ENCODE data around the gene DQX1. TPM values are rescaled to one million over a fixed set of nuclear protein-coding genes. Genes with fewer than 3 reads are reported as not detected.

The DQX1 gene
- total and polyA plus RNA-seq, 9 of the 15 experiments (the other 6 are each of a cell fraction or from before 2014, with no cell fraction given), result 0.04 to 0.38 (median 0.18) TPM; not detected in 1

DNA sequence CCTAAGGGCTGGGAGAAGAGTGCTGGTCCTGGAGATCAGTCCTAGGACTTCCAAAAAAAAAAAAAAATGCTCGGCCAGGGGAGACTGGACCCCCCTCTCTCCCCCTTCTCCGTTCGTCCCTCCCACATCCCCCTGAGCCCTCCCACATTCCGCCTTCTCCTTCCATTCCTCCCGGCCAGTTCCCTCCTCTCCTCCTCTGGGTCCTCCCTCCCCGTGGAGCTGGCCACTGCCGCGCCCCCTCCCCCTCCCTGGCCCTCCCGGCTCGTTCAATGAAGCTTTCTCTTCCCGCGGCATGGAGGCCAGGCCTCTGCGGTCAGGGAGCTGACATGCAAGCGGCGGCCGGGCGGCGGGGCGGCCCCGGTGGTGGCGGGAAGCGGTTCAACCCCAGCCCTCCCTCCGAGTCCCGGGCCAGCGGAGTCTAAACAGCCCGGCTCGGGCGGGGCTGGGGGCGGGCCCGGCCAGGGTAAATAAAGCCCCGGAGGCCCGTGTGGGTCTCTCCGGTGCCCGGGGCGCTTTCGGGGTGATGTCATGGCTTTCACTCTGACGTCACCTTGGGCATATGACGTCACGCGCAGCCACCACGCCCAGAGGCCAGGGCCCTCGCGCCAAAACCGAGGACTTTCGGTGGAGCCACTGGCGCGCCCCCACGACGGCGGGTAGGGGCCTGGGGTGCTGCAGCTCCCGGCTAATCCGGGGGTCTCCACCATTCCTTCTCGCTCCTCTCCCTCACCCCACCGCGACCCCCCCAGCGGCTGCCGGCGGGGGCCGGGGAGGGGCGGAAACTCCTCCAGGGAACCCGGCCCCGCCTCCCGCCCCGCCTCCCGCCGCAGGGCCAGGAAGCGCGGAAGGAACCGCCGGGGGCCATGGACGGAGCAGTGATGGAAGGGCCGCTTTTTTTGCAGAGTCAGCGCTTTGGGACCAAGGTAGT, 28.1 kb upstream of the DQX1 start, which contains the start of the genes DOK1 and LOXL3 (continued):
- TF ChIP-seq KDM5B (IDR thresholded peaks at IDR 0.05; ENCODE audit: insufficient replicate concordance, low read depth, low read length) (peak; percentile 21), PHF8 (IDR thresholded peaks at IDR 0.05; ENCODE audit: borderline replicate concordance, low read length) (peak; percentile 50; the same call in 1 of the 2 replicates), CREB1 (IDR thresholded peaks at IDR 0.05) (peak; percentile 100), CREB1 (CRISPR knock-in tag; IDR thresholded peaks at IDR 0.05) (peak; percentile 98), SMAD4 (CRISPR knock-in tag; conservative IDR thresholded peaks at IDR 0.05) (peak; percentile 48), MAFG (tag; conservative IDR thresholded peaks at IDR 0.05) (peak; percentile 99), NCOA2 (IDR thresholded peaks at IDR 0.05; ENCODE audit: partially characterized antibody in 2 of 2) (no peak), RBM25 (IDR thresholded peaks at IDR 0.05; ENCODE audit: low read depth, low read length, severe bottlenecking) (no peak), MCM7 (IDR thresholded peaks at IDR 0.05) (no peak), CBFA2T2 (conservative IDR thresholded peaks at IDR 0.05) (no peak), FOXK2 (conservative IDR thresholded peaks at IDR 0.05 in 1 of 2, IDR thresholded peaks at IDR 0.05 in 1 of 2; ENCODE audit: low read depth in 2 of 2) (peak in 1 of 2 experiments; percentile 16; a peak in 1 of 4 replicates), SMARCA4 (IDR thresholded peaks at IDR 0.05) (no peak), ZNF165 (CRISPR knock-in tag; IDR thresholded peaks at IDR 0.05; ENCODE audit: borderline replicate concordance) (no peak), RFX5 (IDR thresholded peaks at IDR 0.05; ENCODE audit: low read depth, low read length) (peak; percentile 55; the same call in 1 of the 2 replicates), ATF1 (CRISPR knock-in tag; IDR thresholded peaks at IDR 0.05) (peak; percentile 90), ATF1 (tag; IDR thresholded peaks at IDR 0.05) (peak; percentile 100), SP1 (CRISPR knock-in tag; IDR thresholded peaks at IDR 0.05) (peak; percentile 79), ZZZ3 (IDR thresholded peaks at IDR 0.05) (no peak)
- TF ChIP-seq, protein P1, sequence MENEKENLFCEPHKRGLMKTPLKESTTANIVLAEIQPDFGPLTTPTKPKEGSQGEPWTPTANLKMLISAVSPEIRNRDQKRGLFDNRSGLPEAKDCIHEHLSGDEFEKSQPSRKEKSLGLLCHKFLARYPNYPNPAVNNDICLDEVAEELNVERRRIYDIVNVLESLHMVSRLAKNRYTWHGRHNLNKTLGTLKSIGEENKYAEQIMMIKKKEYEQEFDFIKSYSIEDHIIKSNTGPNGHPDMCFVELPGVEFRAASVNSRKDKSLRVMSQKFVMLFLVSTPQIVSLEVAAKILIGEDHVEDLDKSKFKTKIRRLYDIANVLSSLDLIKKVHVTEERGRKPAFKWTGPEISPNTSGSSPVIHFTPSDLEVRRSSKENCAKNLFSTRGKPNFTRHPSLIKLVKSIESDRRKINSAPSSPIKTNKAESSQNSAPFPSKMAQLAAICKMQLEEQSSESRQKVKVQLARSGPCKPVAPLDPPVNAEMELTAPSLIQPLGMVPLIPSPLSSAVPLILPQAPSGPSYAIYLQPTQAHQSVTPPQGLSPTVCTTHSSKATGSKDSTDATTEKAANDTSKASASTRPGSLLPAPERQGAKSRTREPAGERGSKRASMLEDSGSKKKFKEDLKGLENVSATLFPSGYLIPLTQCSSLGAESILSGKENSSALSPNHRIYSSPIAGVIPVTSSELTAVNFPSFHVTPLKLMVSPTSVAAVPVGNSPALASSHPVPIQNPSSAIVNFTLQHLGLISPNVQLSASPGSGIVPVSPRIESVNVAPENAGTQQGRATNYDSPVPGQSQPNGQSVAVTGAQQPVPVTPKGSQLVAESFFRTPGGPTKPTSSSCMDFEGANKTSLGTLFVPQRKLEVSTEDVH (IDR thresholded peaks at IDR 0.05; ENCODE audit: low read depth, partially characterized antibody), result peak; percentile 95
- TF ChIP-seq, protein P2, sequence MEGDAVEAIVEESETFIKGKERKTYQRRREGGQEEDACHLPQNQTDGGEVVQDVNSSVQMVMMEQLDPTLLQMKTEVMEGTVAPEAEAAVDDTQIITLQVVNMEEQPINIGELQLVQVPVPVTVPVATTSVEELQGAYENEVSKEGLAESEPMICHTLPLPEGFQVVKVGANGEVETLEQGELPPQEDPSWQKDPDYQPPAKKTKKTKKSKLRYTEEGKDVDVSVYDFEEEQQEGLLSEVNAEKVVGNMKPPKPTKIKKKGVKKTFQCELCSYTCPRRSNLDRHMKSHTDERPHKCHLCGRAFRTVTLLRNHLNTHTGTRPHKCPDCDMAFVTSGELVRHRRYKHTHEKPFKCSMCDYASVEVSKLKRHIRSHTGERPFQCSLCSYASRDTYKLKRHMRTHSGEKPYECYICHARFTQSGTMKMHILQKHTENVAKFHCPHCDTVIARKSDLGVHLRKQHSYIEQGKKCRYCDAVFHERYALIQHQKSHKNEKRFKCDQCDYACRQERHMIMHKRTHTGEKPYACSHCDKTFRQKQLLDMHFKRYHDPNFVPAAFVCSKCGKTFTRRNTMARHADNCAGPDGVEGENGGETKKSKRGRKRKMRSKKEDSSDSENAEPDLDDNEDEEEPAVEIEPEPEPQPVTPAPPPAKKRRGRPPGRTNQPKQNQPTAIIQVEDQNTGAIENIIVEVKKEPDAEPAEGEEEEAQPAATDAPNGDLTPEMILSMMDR (IDR thresholded peaks at IDR 0.05 in 2 of 3, conservative IDR thresholded peaks at IDR 0.05 in 1 of 3; ENCODE audit: insufficient read depth in 2 of 3, low read depth in 1 of 3, low read length in 3 of 3), result peak in 1 of 3 experiments; percentile 8; a peak in 1 of 6 replicates
- TF ChIP-seq, protein P3, sequence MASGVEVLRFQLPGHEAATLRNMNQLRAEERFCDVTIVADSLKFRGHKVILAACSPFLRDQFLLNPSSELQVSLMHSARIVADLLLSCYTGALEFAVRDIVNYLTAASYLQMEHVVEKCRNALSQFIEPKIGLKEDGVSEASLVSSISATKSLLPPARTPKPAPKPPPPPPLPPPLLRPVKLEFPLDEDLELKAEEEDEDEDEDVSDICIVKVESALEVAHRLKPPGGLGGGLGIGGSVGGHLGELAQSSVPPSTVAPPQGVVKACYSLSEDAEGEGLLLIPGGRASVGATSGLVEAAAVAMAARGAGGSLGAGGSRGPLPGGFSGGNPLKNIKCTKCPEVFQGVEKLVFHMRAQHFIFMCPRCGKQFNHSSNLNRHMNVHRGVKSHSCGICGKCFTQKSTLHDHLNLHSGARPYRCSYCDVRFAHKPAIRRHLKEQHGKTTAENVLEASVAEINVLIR (CRISPR knock-in tag; IDR thresholded peaks at IDR 0.05), result peak; percentile 99
- TF ChIP-seq, protein P4, sequence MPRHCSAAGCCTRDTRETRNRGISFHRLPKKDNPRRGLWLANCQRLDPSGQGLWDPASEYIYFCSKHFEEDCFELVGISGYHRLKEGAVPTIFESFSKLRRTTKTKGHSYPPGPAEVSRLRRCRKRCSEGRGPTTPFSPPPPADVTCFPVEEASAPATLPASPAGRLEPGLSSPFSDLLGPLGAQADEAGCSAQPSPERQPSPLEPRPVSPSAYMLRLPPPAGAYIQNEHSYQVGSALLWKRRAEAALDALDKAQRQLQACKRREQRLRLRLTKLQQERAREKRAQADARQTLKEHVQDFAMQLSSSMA (CRISPR knock-in tag; IDR thresholded peaks at IDR 0.05), result 0 out of 2 replicates have a peak, but pooled peaks have one; percentile 32

Measured in K562 (cell line).